ENCODE results near the gene CLDN17.

The CLDN17 gene, protein sequence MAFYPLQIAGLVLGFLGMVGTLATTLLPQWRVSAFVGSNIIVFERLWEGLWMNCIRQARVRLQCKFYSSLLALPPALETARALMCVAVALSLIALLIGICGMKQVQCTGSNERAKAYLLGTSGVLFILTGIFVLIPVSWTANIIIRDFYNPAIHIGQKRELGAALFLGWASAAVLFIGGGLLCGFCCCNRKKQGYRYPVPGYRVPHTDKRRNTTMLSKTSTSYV

DNA sequence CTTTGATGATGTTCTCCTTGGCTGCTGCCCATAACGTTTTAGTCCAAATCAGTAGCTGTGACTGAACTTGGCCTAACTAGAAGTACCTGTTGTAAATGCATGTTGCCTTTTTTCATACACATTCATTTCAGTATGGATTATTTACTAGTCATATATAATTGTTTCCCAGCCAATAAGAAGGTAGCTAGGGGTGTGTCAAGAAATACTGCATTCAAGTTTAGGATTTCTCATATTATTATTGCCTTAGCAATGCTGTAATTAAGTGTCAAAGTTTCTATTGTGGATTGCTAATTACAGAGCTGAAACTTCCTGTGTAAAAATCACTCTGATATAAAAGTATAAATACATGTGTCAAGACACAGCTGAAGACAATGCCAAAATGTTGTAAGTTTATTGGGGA, at the start of gene CLDN17:
CLDN17 (minus strand) TSS at position 101 of the 400 bp plus-strand sequence. CDS start 188 bp downstream, outside the sequence.
- in situ Hi-C loops (cut with HindIII; ENCODE audit: low sequenced_read_pairs): no loop called here

DNA sequence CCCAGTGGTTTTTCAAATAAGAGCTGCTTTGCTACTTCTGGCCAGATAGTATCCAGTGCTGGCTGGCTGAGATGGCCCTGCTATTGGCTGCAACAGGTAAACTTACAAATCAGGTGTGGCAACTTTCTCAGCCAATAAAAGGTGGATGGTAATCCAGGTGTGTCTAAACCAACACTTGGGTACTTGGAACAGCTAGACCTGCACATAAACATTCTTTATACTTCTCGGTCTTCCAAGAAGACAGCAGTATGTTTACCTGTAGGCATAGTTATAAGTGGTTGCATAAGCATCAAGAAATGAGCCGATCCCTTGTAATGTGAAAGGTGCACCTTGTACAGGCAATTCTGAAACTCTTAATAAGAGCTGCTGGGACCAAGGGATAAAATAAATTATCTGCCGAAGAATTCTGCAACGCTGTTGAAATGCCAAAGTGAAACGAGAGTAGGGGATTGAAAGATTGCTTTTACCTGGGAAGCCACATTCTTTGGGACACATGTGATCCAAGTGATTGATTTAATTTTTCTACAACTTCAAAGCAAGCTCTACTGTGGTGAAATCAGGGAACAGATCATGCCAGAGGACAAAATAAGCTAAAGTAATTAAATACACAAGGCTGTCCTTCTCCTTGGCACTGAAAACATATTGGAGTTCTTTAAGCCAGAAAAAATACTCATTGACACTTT, 49.6 kb upstream of the CLDN17 start, which contains the start of gene CLDN8:
CLDN8 (minus strand) TSS at position 57 of the 683 bp plus-strand sequence. CDS start 172 bp downstream, outside the sequence.
- in situ Hi-C loops (cut with HindIII; ENCODE audit: low sequenced_read_pairs): no loop called here

DNA sequence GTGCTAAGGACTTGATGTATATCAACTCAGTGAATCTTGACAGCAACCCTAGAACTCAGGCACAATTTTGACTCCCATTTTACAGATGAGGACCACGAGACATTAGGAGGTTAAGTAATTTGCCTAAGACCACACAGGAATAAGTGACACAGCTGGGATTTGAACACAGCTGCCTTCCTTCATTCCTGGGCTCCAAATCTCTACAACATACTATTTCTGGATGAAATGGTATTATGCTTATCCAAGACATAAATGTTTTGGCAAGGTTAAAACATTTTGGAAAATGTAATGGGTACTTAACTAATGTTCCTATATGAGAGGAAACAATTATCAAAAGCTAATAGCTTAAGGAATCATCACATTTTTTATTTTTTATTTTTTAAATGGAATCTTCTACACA, 44.5 kb upstream of the CLDN17 start:
- in situ Hi-C loops (cut with HindIII; ENCODE audit: low sequenced_read_pairs): no loop called here

DNA sequence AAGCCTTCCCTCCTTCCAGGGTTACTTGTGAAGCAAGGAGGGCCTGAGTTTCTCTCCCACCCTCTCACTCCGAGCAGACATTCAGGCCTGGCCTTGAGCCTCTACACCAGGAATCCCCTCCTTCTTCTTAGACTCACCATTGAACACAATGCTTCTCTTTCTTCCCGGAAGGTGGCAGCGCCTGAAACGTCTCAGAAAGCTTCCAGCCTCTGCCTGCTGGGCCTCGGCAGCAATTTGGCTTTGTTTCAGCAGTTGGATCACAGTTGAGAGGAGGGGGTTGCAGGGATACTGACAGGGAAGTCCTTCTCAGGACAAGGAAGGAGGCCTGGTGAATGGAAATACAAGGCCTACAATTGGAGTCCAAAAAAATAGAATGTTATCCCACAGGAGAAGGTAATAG, 43.0 kb upstream of the CLDN17 start:
- in situ Hi-C loops (cut with HindIII; ENCODE audit: low sequenced_read_pairs): no loop called here

DNA sequence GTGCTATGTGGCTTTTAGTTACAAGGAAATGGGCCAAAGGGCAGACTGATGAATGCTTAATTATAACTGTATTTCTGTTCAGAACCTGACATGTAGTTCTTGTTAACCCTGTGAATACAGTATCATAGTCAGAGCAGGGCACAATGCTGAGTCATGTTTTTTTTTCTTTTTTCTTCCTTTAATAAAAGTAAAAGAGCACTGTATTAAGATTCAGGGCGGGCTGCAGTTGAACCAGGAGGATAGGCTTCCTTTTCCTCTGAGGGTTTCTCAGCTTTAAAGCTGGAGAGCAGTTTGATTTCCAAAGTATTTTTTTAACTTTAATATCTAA, 40.6 kb upstream of the CLDN17 start:
- in situ Hi-C loops (cut with HindIII; ENCODE audit: low sequenced_read_pairs): no loop called here

DNA sequence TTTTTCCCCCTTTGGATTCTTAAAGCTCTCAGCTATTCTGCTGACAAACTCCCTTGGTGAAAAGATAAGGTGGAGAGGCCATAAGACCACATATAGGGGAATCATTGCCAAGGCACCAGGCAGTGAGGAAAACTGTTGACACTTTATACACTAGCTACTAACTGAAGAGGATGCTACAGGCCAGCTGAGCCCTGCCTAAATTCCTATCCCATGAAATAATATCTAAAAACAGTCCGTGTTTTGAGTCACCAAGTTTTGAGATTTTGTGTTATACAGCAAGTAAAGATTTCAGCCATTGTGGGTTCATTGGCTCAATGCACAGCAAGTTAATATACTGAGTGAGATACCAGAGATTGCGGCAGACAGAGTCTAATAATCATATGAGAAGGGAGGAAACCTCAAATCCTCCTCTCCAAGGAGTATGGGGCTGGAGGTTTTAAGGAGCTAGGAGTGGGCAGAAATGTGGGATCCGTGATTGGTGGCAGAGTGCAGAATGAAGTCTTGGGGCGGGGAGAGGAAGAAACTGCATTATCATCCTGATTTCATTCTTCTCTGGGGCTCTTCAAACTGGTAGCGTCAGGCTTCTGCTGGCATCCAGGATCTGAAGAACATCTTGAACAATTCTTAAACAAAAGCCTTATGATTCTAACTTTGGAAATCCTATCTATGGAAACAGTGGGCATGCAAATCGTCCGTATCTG, 40.1 kb upstream of the CLDN17 start:
- in situ Hi-C loops (cut with HindIII; ENCODE audit: low sequenced_read_pairs): no loop called here

DNA sequence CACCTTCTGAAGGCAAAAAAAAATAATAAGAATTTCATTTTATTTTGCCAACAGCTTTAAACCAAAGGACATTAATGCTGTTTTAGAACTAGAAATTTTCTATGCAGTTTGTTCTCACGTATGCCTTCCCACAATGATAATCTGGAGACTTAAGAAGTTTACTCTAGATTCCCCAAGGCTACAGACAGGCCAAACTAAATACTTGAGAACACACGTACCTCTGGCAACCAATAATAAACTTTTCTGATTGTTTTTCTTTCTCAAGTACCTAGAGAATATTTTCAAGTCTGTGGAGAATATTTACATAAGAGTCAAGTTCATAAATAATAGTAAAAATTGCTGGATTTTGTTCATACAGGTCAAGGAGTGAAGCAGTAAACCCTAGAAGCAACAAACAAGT, 33.4 kb upstream of the CLDN17 start:
- in situ Hi-C loops (cut with HindIII; ENCODE audit: low sequenced_read_pairs): no loop called here

DNA sequence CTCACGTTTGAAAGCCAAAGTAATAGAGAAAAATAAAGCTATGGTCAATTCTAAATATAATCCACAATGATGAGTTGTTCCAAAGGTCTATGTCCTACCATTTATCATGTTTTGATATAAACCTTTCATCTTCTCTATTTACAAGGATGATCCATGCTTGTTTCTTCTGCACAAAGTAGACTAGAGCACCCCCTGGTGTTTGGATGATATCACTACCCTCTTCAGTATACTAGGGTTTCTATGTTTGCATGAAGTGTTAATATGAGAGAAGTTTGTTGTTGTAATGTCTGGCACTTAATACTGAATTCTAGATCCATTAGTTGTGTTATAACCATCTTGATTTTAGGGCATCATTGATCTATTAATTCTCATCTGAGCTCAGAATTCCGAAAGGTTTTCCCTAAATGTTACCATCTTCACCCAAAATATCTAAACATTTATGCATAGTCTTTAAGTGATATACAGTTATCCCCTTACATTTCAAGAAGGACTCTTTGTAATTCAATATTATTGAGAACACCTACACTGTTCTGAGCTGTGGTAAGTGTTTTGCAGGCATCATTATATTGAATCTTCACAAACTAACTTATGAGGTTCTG, 28.2 kb upstream of the CLDN17 start:
- in situ Hi-C loops (cut with HindIII; ENCODE audit: low sequenced_read_pairs): no loop called here

DNA sequence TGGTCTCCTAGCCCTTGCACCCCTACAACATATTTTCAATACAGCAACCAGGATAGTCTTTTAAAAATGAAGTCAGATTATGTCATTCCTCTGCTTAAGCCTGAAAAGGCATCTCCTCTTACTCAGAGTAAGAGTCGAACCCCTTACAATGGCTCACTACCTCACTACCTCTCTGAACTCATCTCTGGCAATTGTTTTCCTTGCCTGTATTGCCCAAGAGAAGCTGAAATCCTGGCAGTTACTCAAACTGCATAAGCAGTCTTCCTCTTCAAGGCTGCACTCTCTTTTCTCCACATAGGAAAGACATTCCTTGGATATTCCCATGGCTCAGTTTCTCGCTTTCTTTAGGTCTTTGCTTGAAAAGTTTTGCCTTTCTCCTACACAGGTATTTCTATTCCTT, 26.6 kb upstream of the CLDN17 start:
- in situ Hi-C loops (cut with HindIII; ENCODE audit: low sequenced_read_pairs): no loop called here

DNA sequence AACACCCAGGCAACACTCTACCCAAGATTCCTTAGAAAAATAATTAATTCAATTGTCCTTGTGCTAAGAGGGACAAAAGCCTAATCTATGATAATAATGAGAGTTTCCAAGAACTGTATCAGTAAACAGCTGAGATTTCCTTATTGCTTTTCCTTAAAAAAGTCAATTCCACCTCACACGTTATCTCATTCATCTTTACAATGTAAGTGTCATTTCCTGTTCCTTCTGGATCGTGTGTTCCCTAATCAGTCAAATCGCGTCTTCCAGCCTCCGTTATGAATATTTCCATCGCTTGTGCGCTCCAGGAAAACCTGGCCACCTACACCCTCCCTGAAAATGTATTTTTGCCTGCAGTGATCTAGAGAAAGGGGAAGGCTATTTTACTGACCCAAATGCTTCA, 23.9 kb upstream of the CLDN17 start:
- in situ Hi-C loops (cut with HindIII; ENCODE audit: low sequenced_read_pairs): no loop called here

DNA sequence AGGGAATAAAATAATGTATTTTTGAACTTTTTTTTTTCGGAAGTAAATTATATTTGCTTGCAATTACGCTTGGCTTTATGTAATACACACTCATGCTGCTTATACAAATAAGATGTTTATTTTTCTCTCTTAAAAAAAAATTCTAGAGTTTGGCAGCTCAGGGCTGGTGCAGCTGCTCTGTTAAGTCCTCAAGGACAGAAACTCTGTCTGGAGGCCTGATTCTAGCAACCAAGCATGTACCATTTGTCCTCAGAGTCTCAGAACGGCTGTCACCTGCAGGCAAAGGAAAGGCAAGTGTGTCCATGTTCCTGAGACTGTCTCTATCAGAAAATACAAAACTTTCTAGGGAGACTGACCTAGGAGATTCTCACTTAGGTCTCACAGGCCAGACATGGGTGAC, 23.2 kb upstream of the CLDN17 start:
- in situ Hi-C loops (cut with HindIII; ENCODE audit: low sequenced_read_pairs): no loop called here

DNA sequence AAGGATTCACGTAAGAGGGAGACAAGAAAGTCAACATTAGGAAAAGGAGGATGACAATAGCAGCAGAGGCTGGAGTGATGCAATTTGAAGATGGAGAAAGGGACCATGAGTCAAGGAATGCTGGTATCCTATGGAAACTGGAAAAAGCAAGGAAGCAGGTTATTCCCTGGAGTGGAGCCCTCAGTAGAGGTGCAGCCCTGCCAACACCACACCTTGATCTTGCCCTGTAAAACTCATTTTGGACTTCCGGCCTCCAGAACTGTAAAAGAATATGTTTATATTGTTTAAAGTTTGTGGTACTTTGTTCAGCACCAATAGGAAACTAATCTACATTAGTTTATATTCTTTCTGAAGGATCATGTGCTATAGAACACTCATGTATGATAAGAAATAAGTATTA, 19.6 kb upstream of the CLDN17 start:
- in situ Hi-C loops (cut with HindIII; ENCODE audit: low sequenced_read_pairs): no loop called here

DNA sequence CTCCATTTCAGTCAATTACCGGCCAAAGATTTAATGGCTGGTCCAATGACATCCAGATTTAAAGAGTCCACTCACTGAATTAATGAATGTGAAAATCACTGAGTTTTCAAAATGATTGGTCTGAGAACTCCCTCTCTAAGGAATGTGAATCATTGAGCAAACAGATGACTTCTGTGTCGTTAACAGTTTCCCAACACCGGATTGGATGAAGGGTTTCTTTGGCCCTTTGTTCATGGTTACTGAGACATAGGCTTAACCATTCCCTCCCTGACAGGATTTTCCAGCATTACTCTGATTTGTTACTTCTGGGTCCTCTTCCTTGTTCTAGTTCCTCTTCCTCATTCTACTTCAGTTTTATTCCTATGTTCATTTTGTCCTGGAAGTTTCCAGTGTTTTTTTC, 1.5 kb upstream of the CLDN17 start:
- in situ Hi-C loops (cut with HindIII; ENCODE audit: low sequenced_read_pairs): no loop called here

DNA sequence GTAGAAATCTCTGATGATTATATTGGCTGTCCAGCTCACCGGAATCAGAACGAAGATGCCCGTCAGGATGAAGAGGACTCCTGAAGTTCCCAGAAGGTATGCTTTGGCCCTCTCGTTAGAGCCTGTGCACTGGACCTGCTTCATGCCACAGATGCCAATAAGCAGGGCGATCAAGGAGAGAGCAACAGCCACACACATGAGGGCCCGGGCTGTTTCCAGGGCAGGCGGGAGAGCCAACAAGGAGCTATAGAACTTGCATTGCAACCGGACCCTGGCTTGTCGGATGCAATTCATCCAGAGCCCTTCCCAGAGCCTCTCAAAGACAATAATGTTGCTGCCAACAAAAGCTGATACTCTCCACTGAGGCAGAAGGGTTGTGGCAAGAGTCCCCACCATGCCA, 434 bp downstream of the CLDN17 start:
- in situ Hi-C loops (cut with HindIII; ENCODE audit: low sequenced_read_pairs): no loop called here

DNA sequence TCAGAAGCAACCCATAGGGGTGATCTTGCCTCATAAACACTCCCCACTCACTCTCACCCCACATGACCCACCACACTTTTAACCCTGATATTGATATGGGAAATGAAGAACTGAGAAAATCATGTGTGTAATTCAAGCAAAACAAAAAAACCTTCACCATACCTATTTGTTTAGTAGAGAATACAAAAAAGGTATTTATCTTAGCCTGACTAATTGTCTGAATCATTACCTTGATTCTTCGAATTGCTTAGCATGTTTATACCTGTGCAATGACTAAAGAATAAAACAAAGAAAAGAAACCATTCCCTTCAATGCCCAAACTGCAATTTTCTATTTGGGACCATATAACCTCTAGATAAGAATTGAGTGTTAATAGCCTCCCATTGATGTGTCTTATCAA, 1.8 kb downstream of the CLDN17 start:
- in situ Hi-C loops (cut with HindIII; ENCODE audit: low sequenced_read_pairs): no loop called here

DNA sequence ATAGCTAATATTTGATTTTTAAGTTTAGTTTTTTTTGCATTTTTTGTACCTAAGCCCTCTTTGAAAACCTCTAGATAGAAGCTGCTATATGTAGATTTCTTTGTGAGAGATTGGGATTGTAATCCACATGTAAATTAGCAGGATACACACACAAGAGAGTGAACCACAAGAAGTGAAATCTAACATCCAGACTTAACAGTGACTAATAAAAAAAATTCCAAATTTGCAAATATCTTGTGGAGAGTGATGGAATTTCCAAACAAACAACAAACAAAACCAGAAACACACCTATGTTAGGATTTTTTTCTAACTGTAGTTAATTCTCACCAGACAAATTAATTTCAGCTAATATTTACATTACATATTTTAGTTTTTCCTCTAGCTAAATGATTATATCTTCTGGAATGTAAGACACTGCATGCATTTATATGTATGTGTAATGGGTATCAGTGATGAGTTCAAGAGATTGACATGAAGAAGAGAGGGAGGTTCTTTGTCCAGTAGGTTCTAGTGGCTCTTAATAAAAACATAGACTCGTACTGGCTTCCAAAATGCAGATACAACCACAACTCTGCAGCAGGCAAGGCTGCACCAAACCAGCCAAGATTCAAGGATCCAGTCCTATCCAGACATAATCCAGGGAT, 12.8 kb downstream of the CLDN17 start:
- in situ Hi-C loops (cut with HindIII; ENCODE audit: low sequenced_read_pairs): no loop called here

DNA sequence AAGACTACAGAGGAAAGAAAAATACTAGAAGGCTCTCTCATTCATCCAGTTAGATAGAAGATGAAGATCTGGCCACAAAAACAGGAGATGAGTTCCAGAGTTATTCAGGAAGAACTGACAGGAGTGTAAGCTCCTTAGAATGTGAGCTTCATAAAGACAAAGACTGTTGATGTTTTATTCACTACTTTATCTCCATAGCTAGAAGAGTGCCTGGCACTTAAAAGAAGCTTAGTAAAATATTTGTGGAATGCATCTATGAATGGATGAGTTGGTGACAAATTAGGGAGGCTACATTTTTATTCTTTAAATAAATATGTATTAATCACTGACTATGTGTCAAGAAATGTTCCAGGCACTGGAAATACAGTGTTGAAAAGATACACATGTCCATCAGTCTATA, 13.8 kb downstream of the CLDN17 start:
- in situ Hi-C loops (cut with HindIII; ENCODE audit: low sequenced_read_pairs): no loop called here

DNA sequence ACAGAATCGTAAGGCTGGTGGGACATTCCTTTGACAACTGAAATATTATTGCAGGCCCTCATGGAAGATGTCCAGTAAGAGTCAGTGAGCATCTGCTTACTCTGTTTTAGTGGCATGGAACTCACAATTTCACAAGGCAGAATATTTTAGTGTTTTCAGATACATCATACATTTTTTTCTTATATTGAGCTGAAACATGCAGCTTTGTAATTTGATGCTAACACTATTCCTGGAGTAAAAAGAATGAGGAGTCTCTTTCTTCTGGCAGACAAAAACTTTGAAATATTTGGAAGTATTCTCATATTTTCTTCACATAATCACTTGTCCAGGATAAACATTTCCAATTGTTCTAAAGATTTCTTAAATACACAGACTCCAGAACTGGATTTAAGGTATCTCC, 17.7 kb downstream of the CLDN17 start:
- in situ Hi-C loops (cut with HindIII; ENCODE audit: low sequenced_read_pairs): no loop called here

DNA sequence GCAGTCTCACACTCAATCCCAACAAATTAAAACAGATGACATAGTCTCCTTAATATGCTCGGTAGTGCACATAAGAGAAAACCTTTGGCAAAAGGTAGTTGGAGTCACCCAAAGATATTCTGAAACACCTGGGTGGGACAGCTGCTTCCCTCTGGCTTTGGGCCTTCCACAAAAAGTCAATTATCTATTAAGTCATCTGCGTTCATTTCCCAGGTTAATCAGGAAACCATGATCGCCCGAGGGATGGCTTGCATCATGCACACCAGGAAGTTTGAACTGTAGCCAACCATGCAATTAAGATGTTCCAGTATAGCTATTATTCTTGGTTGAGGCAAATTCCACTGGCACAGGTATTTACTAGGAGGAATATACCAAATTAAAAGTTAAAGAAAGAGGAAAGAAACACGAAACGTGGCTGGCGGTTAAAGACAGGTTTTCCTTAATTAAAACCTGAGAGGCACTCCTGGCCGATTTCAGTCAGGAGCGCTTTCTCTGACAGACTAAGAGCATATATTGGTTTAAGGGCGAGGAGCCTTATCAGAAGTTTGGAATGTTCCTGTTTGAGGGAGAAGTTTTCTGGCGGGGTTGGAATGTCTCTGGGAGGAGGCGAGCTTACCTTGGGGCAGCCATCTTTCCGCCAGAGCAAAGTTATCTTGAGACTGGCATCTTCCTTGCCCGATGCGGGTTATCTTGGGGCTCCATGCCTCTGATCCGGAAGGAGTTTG, 19.9 kb downstream of the CLDN17 start:
- in situ Hi-C loops (cut with HindIII; ENCODE audit: low sequenced_read_pairs): no loop called here

DNA sequence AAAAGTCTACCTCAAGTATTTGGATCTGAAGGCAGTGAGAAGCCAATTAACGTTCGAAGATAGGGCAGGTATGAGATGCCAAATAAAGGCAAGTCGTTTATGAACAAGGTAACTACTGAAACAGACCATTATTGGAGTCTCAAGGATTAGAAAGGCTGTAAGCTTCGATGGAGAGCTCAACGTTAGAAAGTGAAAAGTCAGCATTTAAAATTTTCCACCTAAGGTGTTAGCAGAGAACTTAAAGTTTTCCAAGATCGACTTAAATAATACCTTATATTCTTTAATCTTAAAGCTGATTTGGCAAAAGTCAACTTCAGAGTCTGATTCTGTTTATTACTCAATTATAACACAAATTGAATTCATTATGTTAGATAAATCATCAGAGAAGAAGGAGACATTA, 28.1 kb downstream of the CLDN17 start:
- in situ Hi-C loops (cut with HindIII; ENCODE audit: low sequenced_read_pairs): no loop called here

DNA sequence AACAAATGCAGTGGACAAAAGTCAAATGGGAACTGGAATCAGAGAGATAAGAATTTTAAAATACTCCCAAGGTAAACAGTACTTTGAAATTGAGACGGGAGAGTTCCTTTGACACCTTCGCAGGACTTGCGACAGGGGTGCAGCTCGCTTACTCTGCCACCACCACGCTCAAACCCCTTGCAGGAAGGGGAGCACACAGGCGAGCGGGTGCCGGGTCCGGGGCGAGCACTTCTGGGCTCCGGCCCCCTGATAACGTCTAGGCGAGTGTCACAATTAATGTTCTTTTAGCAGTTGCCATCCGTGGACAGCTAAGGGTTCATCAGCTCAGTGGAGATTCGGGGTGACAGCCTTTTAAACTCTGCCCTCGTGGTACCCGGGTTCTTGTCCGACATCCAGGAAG, 37.4 kb downstream of the CLDN17 start:
- in situ Hi-C loops (cut with HindIII; ENCODE audit: low sequenced_read_pairs): no loop called here

All from endothelial cell of hepatic sinusoid (primary cell).